Small intestine (tissue), 16 donors: Measurements from ENCODE around the gene KRTAP10-4. TPM values are rescaled to one million over a fixed set of nuclear protein-coding genes. Genes with fewer than 3 reads are reported as not detected.
"Not testable (repeated sequence)": the region's sequence is repeated elsewhere in the genome, so short reads cannot be mapped to it uniquely, and the experiment has no call there.

ENCODE experiments used
- DNase-seq, 2 donors: peaks; one replicate each; pipeline versions ENCODE4 v3.0.0 to v3.0.0-alpha.2; 2013
- FAIRE-seq: peaks from 2 replicates; lab custom pipeline; 2012; peaks lifted over from hg19 to GRCh38; lab: Jason Lieb, UNC
- H3K27ac ChIP-seq, 3 donors: one replicate each; pipeline ENCODE4 v1.5.1; 2013; ENCODE audit warnings: low read length in 2 of 3, mild to moderate bottlenecking in 2 of 3, control low read depth in 1 of 3, inconsistent platforms in 1 of 3, low read depth in 1 of 3, moderate library complexity in 1 of 3
- H3K27me3 ChIP-seq, 3 donors: one replicate each; pipeline ENCODE4 v1.6.1; 2013; ENCODE audit warnings: low read length in 3 of 3, inconsistent platforms in 1 of 3; ENCODE audit not compliant: control insufficient read depth in 3 of 3, insufficient read depth in 3 of 3
- H3K36me3 ChIP-seq, 3 donors: one replicate each; pipeline ENCODE4 v1.6.1; 2013; ENCODE audit warnings: low read length in 3 of 3, inconsistent platforms in 1 of 3, low read depth in 1 of 3, mild to moderate bottlenecking in 1 of 3, moderate library complexity in 1 of 3; ENCODE audit not compliant: control insufficient read depth in 3 of 3, insufficient read depth in 2 of 3
- H3K4me1 ChIP-seq, 3 donors: one replicate each; pipeline ENCODE4 v1.6.1; 2013; ENCODE audit warnings: low read length in 2 of 3, inconsistent platforms in 1 of 3, low read depth in 1 of 3, mild to moderate bottlenecking in 1 of 3, moderate library complexity in 1 of 3; ENCODE audit not compliant: control insufficient read depth in 3 of 3, insufficient read depth in 2 of 3
- H3K4me3 ChIP-seq, 3 donors: one replicate each; pipeline ENCODE4 v1.5.1; 2013; ENCODE audit warnings: low read length in 3 of 3, control low read depth in 1 of 3, inconsistent platforms in 1 of 3, low read depth in 1 of 3, mild to moderate bottlenecking in 1 of 3, moderate library complexity in 1 of 3
- H3K9me3 ChIP-seq, 2 donors: one replicate each; pipeline ENCODE4 v1.6.1; 2013; ENCODE audit warnings: low read depth in 1 of 2, low read length in 1 of 2; ENCODE audit not compliant: control insufficient read depth in 2 of 2, insufficient read depth in 1 of 2
- WGBS, 3 donors: extraction: QIAGEN DNeasy Blood & Tissue Kit; methylation state at CpG; one replicate each; pipeline ENCODE4 v1.1.7; 2013; 5-methylcytosine and 5-hydroxymethylcytosine counted together
- long read RNA-seq, 10 donors: transcript quantifications; one replicate each; lab custom pipeline, GENCODE V29; 2026
- polyA plus RNA-seq, 4 donors: library from polyadenylated mRNA; stranded (reverse) in 3 of 4; unstranded in 1 of 4; fragments of 200-250 nt in 3 of 4; fragments of 120-200 nt in 1 of 4; gene quantifications; one replicate each; pipeline versions ENCODE4 v1.2.1 to v1.2.3, GENCODE V29; 2013
- donor health status: healthy with polysubstance abuse.
- donor health status: control.
- donor health status: control.
- donor health status: Bipolar disorder and iron deficiency.
- donor health status: healthy.

The KRTAP10-4 gene, protein sequence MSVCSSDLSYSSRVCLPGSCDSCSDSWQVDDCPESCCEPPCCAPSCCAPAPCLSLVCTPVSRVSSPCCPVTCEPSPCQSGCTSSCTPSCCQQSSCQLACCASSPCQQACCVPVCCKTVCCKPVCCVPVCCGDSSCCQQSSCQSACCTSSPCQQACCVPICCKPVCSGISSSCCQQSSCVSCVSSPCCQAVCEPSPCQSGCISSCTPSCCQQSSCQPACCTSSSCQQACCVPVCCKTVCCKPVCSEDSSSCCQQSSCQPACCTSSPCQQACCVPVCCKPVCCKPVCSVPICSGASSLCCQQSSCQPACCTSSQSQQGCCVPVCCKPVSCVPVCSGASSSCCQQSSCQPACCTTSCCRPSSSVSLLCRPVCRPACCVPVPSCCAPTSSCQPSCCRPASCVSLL
- not detected for polyA plus RNA-seq
- long read RNA-seq, donor 1 = 0 reads
- long read RNA-seq, donor 2 = 0 reads
- long read RNA-seq, donor 3 = 0 reads
- long read RNA-seq, donor 4 = 0 reads
- long read RNA-seq, donor 5 = 0 reads
- long read RNA-seq, donor 6 = 0 reads
- long read RNA-seq, donor 7 = 0 reads
- long read RNA-seq, donor 8 = 0 reads
- long read RNA-seq, donor 9 = 0 reads
- long read RNA-seq, donor 10 = 0 reads

DNA sequence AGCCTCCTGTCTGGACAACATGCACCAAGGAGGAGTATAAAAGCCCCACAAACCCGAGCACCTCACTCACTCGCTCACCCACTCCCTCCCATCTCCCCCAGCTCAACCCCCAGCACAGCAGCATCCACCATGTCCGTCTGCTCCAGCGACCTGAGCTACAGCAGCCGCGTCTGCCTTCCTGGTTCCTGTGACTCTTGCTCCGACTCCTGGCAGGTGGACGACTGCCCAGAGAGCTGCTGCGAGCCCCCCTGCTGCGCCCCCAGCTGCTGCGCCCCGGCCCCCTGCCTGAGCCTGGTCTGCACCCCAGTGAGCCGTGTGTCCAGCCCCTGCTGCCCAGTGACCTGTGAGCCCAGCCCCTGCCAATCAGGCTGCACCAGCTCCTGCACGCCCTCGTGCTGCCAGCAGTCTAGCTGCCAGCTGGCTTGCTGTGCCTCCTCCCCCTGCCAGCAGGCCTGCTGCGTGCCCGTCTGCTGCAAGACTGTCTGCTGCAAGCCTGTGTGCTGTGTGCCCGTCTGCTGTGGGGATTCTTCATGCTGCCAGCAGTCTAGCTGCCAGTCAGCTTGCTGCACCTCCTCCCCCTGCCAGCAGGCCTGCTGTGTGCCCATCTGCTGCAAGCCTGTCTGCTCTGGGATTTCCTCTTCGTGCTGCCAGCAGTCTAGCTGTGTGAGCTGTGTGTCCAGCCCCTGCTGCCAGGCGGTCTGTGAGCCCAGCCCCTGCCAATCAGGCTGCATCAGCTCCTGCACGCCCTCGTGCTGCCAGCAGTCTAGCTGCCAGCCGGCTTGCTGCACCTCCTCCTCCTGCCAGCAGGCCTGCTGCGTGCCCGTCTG is at the start of gene KRTAP10-4:
Gene KRTAP10-4 (plus strand): TSS at position 100 of the 827 bp plus-strand sequence. CDS start 30 bp downstream, at position 130.
- not testable (repeated sequence) for H3K27me3 ChIP-seq, DNase-seq, H3K27ac ChIP-seq, FAIRE-seq, H3K36me3 ChIP-seq, H3K4me1 ChIP-seq, H3K4me3 ChIP-seq
- peaks cover 0 to 34% of the 10 kb centered on the region in 2 donors for H3K9me3 ChIP-seq
- whole genome bisulfite sequencing, 3 donors = 36 to 64% (median 36%) methylated on average over 21 to 22 of the region's 25 CpGs

DNA sequence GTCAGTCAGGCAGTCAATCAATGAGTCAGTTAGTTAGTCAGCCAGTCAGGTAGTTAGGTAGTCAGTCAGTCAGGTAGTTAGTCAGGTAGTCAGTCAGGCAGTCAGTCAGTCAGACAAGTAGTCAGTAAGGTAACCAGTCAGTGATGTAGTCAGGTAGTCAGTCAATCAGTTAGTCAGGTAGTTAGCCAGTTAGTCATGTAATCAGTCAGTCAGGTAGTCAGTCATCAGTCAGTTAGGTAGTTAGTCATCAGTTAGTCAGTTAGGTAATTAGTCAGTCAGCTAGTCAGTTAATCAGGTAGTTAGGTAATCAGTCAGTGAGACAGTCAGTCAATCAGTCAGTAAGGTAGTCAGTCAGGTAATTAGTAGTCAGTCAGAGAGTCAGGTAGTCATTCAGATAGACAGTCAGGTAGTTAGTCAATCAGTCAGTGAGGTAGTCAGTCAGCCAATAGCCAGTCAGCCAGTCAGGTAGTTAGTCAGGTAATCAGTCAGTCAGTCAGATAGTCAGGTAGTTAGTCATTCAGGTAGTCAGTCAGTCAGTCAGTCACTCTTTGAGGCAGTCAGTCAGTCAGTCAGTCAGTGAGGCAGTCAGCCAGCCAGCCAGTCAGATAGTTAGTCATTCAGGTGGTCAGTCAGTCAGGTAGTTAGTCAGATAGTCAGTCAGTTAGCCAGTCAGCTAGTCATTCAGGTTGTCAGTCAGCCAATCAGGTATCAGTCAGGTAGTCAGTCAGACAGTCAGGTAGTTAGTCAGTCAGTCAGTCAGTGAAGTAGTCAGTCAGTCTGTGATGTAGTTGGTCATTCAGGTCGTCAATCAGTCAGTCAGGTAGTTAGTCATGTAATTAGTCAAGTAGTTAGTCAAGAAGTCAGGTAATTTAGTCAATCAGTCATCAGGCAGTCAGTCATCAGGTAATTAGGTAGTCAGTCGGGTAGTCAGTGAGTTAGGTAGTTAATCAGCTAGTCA is 48.8 kb upstream of the KRTAP10-4 start:
- Histone ChIP-seq H3K9me3 (no peaks in the 10 kb centered on the region), H3K4me1 (no peaks in the 10 kb centered on the region), H3K27ac (no peak overlapping the region), H3K4me3 (no peak overlapping the region), H3K36me3 (no peaks in the 10 kb centered on the region), H3K27me3 (no peaks in the 10 kb centered on the region)
- FAIRE-seq = no peak
- 69 to 77% (median 71%) methylated on average over 2 of the region's 2 CpGs for WGBS, 3 donors
- no peak for DNase-seq

DNA sequence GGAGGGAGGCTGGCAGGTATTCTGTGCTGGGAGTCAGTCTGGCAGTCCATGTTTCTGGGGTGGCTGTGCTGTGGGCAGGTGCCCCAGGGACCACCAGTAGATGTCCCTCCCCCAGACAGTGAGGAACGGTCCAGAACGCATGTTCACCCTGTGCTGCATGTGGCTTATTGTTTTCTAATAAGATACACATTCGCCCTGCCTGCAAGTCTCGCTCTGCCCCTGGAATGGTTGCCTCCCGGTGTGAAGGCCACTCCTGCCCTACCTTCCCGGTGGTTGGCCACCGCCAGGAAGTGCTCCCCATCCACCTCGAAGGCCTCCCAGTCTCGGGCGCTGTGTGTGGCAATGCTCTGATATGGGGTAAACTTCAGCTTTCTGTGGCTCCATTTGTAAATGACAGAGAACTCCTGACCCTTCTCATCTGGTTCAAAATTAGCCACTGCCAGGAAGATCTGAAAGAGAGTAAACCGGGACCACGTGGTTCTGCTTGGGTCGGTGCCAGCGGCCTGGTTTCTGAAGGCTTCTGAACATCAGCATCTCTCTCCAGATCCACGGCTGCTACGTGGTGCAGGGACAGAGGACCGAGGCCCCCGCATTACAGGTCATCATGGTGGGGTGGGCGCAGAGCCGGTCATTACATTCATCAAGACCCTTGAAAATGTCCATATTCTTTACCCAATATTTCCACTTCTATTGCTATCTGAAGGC is 48.0 kb upstream of the KRTAP10-4 start:
- H3K27me3 ChIP-seq = no peaks in the 10 kb centered on the region
- H3K36me3 ChIP-seq = no peaks in the 10 kb centered on the region
- FAIRE-seq (no peak), DNase-seq (no peak)
- H3K4me3 ChIP-seq = no peak overlapping the region
- 85 to 87% (median 86%) methylated on average over 20 of the region's 20 CpGs for WGBS, 3 donors
- H3K9me3 ChIP-seq = no peaks in the 10 kb centered on the region
- no peak overlapping the region for H3K27ac ChIP-seq
- no peaks in the 10 kb centered on the region for H3K4me1 ChIP-seq

DNA sequence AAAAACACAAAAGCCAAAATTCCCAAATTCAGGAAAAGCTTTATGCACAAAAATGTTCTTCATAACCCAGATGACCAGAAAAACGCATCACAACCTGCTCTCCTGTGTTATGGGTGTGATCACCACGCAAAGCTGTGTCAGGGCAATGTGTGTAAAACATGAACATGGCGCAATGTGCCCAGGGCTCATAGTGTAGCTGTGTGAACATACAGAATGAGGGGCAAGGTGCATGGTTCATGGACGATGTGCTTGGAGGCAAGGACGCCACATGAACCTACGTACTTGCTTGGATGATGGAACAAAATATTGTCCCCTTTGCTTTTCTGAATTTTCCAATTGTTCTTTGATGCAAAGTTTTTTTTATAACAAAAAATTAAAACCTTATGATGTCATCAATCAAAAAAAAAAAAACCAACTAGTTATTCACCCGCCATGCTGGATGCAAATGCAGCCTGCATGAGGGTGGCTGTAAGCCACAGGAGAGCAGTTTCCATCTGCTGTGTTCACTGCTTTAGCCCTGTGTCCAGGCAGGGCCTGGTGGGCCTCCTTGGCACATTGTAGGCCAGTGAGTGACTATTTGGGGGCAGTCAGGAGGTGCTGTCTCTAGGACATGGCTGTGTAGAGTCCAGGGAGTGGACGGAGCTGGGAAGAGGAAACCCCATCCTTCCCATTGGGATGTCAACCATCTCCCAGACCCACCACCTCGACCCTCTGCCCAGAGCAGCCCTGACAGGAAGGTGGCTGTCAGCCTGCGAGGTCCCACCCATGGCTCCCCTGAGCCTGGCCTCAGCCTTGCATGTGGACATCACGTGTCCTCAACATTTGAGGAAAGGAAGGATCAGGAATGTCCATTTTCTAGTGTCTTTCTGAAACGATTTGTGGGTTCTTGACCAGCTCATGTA is 47.2 kb upstream of the KRTAP10-4 start:
- Histone ChIP-seq H3K27me3 (no peaks in the 10 kb centered on the region), H3K9me3 (no peaks in the 10 kb centered on the region), H3K4me3 (no peak overlapping the region), H3K27ac (no peak overlapping the region), H3K36me3 (no peaks in the 10 kb centered on the region), H3K4me1 (no peaks in the 10 kb centered on the region)
- WGBS, 3 donors = 81 to 87% (median 83%) methylated on average over 12 of the region's 12 CpGs
- FAIRE-seq (no peak), DNase-seq (no peak)

DNA sequence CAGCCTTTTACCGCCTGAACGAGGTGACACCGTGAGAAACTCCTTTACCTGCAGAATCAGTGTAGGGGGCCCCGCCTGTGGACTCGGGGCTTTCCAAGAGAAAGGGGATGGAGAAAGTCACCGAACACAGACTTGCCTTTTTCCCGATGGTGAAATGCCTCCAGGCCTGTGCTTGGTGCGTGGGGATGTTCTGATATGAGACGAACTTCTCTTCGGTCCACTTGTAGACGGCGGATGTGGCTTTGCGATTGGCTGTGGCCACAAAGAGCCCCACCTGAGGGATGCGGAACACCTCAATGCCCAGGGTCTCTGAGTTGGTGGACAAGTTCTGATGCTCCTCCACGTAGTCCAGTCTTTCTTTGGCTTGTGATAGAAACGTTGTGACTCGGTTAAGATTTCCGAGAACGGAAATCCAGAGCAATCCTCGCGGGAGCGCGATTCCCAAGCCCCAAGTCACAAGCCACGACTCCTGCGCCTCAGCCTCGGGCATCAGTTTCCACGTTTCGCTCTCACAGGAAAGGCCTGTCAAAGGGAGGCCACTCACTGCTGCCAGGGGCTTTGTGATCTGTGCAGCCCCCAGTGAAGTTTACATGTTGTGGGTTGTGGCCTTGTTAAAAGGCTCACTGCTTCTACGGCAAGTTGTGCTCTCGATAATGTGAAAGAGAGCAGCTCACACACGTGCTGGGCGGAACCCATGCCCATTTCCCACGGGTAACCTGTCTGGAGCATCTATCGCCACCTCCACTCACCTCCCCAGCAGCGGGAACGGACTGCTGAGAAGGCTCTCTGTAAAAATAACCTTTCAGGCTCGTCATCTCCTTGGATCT is 46.2 kb upstream of the KRTAP10-4 start:
- WGBS, 3 donors = 85 to 89% (median 88%) methylated on average over 37 of the region's 37 CpGs
- Histone ChIP-seq H3K27me3 (no peaks in the 10 kb centered on the region), H3K4me1 (no peaks in the 10 kb centered on the region), H3K4me3 (no peak overlapping the region), H3K9me3 (no peaks in the 10 kb centered on the region), H3K36me3 (no peaks in the 10 kb centered on the region), H3K27ac (no peak overlapping the region)
- FAIRE-seq = no peak
- DNase-seq = no peak

DNA sequence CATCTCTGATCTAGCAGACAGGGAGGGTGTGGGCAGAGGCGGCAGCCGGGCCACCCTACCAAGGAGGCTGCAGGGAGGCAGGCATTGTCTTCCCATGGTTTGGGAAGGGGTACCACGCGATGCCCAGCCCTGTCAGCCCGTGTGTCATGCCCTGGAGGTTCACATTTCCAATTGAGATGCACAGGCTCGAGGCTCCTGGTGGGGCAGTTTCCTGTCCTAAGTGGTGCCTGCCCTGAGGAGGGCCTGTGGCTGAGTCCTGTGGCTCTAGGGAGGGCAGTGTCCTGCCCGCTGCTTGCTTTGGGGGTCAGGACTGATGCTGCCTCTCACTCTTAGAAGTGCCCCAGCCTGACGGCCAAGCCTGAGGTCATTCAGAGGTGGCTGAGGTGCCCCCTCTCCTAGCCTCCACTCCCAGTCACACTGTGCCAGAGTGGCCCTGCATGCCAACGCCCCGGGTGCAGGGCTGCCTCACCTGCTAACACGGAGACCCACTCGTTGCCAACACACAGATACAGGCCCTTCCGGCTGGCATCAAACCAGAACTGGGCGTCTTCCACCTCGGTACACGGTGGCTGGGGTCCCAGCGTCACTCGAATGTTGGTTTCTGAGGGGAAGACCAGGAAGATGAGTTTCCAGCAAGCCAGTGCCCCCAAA is 45.4 kb upstream of the KRTAP10-4 start:
- Histone ChIP-seq H3K4me3 (no peak overlapping the region), H3K4me1 (no peaks in the 10 kb centered on the region), H3K9me3 (no peaks in the 10 kb centered on the region), H3K36me3 (no peaks in the 10 kb centered on the region), H3K27me3 (no peaks in the 10 kb centered on the region), H3K27ac (no peak overlapping the region)
- WGBS, 3 donors = 68 to 84% (median 75%) methylated on average over 18 of the region's 18 CpGs
- DNase-seq (no peak), FAIRE-seq (no peak)
